Left colon (tissue), 2 donors: Measurements from ENCODE around the gene ARHGAP26. TPM values are rescaled to one million over a fixed set of nuclear protein-coding genes. Genes with fewer than 3 reads are reported as not detected.

Experiments
- ATAC-seq: fragments of 200-7000 bp; cut with Tn5 transposase; one replicate; pipeline ENCODE4 v1.9.1; 2020; ENCODE audit warnings: mild to moderate bottlenecking, moderate library complexity
- DNase-seq, 2 donors: peaks; one replicate each; pipeline ENCODE4 v3.0.0-alpha.2; 2020
- intact Hi-C, 2 donors: fragments of 100-400 bp; cut with DNase I in 1 of 2; cut with micrococcal nuclease in 1 of 2; formaldehyde crosslinking; loops; one replicate each; pipeline versions ENCODE4 v1.11.2 to v1.14.0; 2022; cut with DNase I, micrococcal nuclease
- long read RNA-seq: library from polyadenylated mRNA; unstranded; transcript quantifications from one replicate; pipeline ENCODE4 v2.0.0, GENCODE V29; 2021
- total RNA-seq, 2 donors: library from RNA; stranded (reverse); fragmentation: NEBNext Ultra II Directional; extraction: Animal tissue kit (Norgen Biotek cat#: 25700); gene quantifications; one replicate each; pipeline ENCODE4 v1.2.1, GENCODE V29; 2021
- donor health status: DM: no; HTN: no; CAD: no.
- donor health status: DM: yes; HTN: yes; CAD: no.

ARHGAP26 gene
- total RNA-seq = 10 to 100 TPM; 71.6 to 85.1 TPM
- long read RNA-seq, partial matches to known transcripts = 7 of 30 reads
- long read RNA-seq, other reads (novel, unspliced or antisense) = 23 of 30 reads

- ATAC-seq = peak; percentile 88
- DNase-seq = peak; percentile 97 to 98
- intact Hi-C loops = loop anchor here in 1 of 2 donors (5.0 kb wide), 1 partner anchor 97 kb away; no protein-coding TSS in a partner anchor
Measured at GRCh38 chr5:142769793-142770649, at the start of gene ARHGAP26. Gene ARHGAP26 (plus strand): TSS chr5:142770377. CDS start chr5:142770762, 385 bp downstream.

- peak; percentile 88 for ATAC-seq
- intact Hi-C loops = no loop called here
- DNase-seq = peak; percentile 58 to 70
Measured at GRCh38 chr5:142720641-142721271, 49.4 kb upstream of the ARHGAP26 start.

GRCh38 chr5:142722146-142722545 lies 48.0 kb upstream of the ARHGAP26 start:
- DNase-seq (no peak), ATAC-seq (no peak)
- intact Hi-C loops = no loop called here

GRCh38 chr5:142722896-142723295 lies 47.3 kb upstream of the ARHGAP26 start:
- DNase-seq = no peak
- ATAC-seq = no peak
- intact Hi-C loops = no loop called here

GRCh38 chr5:142724821-142725220 lies 45.4 kb upstream of the ARHGAP26 start:
- ATAC-seq (no peak), DNase-seq (no peak)
- intact Hi-C loops = no loop called here

- no peak for ATAC-seq
- intact Hi-C loops = no loop called here
- DNase-seq = no peak
Measured at GRCh38 chr5:142725231-142726187, 44.7 kb upstream of the ARHGAP26 start.

GRCh38 chr5:142726188-142726731 lies 43.9 kb upstream of the ARHGAP26 start:
- ATAC-seq (no peak), DNase-seq (no peak)
- intact Hi-C loops = no loop called here

- ATAC-seq = no peak
- no peak for DNase-seq
- intact Hi-C loops = no loop called here
Measured at GRCh38 chr5:142727735-142728047, 42.5 kb upstream of the ARHGAP26 start.

- ATAC-seq = no peak
- DNase-seq = no peak
- intact Hi-C loops = no loop called here
Measured at GRCh38 chr5:142735323-142736246, 34.6 kb upstream of the ARHGAP26 start.

GRCh38 chr5:142736247-142736632 lies 33.9 kb upstream of the ARHGAP26 start:
- intact Hi-C loops = no loop called here
- ATAC-seq (no peak), DNase-seq (no peak)

- intact Hi-C loops = no loop called here
- DNase-seq (no peak), ATAC-seq (no peak)
Measured at GRCh38 chr5:142737179-142737578, 33.0 kb upstream of the ARHGAP26 start.

GRCh38 chr5:142740474-142741242 lies 29.5 kb upstream of the ARHGAP26 start:
- intact Hi-C loops = loop anchor here in 1 of 2 donors (10.0 kb wide), 1 partner anchor 134 kb away; no protein-coding TSS in a partner anchor
- DNase-seq (no peak), ATAC-seq (no peak)

- ATAC-seq (peak; percentile 42), DNase-seq (no peak)
- intact Hi-C loops = loop anchor here in 1 of 2 donors (10.0 kb wide), 1 partner anchor 131 kb away; no protein-coding TSS in a partner anchor
Measured at GRCh38 chr5:142743592-142744441, 26.4 kb upstream of the ARHGAP26 start.

- DNase-seq (no peak), ATAC-seq (no peak)
- intact Hi-C loops = loop anchor here in 1 of 2 donors (10.0 kb wide), 1 partner anchor 130 kb away; no protein-coding TSS in a partner anchor
Measured at GRCh38 chr5:142745268-142745667, 24.9 kb upstream of the ARHGAP26 start.

- no peak for ATAC-seq
- intact Hi-C loops = loop anchor here in 1 of 2 donors (10.0 kb wide), 1 partner anchor 128 kb away; no protein-coding TSS in a partner anchor
- no peak for DNase-seq
Measured at GRCh38 chr5:142746532-142747433, 23.4 kb upstream of the ARHGAP26 start.
